Hematopoietic multipotent progenitor cell treated with erythropoietin and hydrocortisone succinate and interleukin-3 and kit ligand, for 8 days (in vitro differentiated cells): ENCODE data around the gene RGS9.
"Not testable (repeated sequence)": the region's sequence is repeated elsewhere in the genome, so short reads cannot be mapped to it uniquely, and the experiment has no call there.

ENCODE experiments used
- DNase-seq: peaks from one replicate; pipeline ENCODE4 v3.0.0-alpha.2; 2015

The RGS9 gene

GRCh38 chr17:65116515-65116914 lies 20.7 kb upstream of the RGS9 start:
- not testable (repeated sequence) for DNase-seq

GRCh38 chr17:65117384-65118035 lies 19.7 kb upstream of the RGS9 start:
- no peak for DNase-seq

GRCh38 chr17:65121368-65121767 lies 15.8 kb upstream of the RGS9 start:
- DNase-seq, result no peak

GRCh38 chr17:65121916-65122806 lies 15.0 kb upstream of the RGS9 start:
- no peak for DNase-seq

GRCh38 chr17:65122836-65123756 lies 14.1 kb upstream of the RGS9 start:
- peak; percentile 92 for DNase-seq

GRCh38 chr17:65123757-65124675 lies 13.2 kb upstream of the RGS9 start:
- DNase-seq, result no peak

GRCh38 chr17:65130832-65131231 lies 6.3 kb upstream of the RGS9 start:
- DNase-seq, result peak; percentile 33

GRCh38 chr17:65131240-65131639 lies 5.9 kb upstream of the RGS9 start:
- no peak for DNase-seq

GRCh38 chr17:65131946-65132345 lies 5.2 kb upstream of the RGS9 start:
- no peak for DNase-seq

- DNase-seq, result no peak
Measured at GRCh38 chr17:65134035-65134434, 3.1 kb upstream of the RGS9 start.

GRCh38 chr17:65139101-65139764 lies 2.1 kb downstream of the RGS9 start:
- no peak for DNase-seq

- no peak for DNase-seq
Measured at GRCh38 chr17:65142247-65142646, 5.1 kb downstream of the RGS9 start.

GRCh38 chr17:65143889-65144604 lies 6.9 kb downstream of the RGS9 start:
- DNase-seq, result no peak

- DNase-seq, result no peak
Measured at GRCh38 chr17:65145743-65146142, 8.6 kb downstream of the RGS9 start.

GRCh38 chr17:65147955-65148354 lies 10.8 kb downstream of the RGS9 start:
- no peak for DNase-seq

- DNase-seq, result no peak
Measured at GRCh38 chr17:65154770-65155589, 17.8 kb downstream of the RGS9 start.

- DNase-seq, result no peak
Measured at GRCh38 chr17:65155622-65156021, 18.5 kb downstream of the RGS9 start.

- no peak for DNase-seq
Measured at GRCh38 chr17:65156185-65156834, 19.1 kb downstream of the RGS9 start.

GRCh38 chr17:65156835-65157565 lies 19.8 kb downstream of the RGS9 start:
- no peak for DNase-seq
